Measurements from ENCODE around the gene REX1BD.

REX1BD gene

GRCh38 chr19:18603255-18603957 is 14.8 kb downstream of the REX1BD start:
- no peak for DNase-seq (ENCODE audit: low read depth)

GRCh38 chr19:18603958-18604819 is 15.6 kb downstream of the REX1BD start:
- no peak for DNase-seq (ENCODE audit: low read depth)

- DNase-seq (ENCODE audit: low read depth): no peak
Observed at GRCh38 chr19:18604820-18605159, 16.2 kb downstream of the REX1BD start.

DNA sequence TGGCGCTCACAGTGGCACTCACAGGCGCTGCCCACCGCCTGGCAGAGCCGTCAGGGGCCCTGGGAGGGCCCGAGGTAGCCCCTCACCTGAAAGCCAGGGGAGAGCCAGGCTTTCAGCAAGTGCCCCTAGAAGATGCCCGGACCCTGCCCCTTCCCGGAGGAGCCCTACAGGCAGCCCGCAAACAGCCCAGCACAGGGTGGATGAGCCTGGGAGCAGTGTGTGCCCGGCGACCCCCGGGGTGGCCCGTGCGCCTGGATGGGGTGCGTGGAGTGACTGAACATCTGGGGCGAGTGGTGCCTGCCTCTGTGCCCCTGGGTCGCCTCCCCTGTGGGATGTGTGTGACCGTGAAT is 16.6 kb downstream of the REX1BD start:
- no peak for DNase-seq (ENCODE audit: low read depth)

DNA sequence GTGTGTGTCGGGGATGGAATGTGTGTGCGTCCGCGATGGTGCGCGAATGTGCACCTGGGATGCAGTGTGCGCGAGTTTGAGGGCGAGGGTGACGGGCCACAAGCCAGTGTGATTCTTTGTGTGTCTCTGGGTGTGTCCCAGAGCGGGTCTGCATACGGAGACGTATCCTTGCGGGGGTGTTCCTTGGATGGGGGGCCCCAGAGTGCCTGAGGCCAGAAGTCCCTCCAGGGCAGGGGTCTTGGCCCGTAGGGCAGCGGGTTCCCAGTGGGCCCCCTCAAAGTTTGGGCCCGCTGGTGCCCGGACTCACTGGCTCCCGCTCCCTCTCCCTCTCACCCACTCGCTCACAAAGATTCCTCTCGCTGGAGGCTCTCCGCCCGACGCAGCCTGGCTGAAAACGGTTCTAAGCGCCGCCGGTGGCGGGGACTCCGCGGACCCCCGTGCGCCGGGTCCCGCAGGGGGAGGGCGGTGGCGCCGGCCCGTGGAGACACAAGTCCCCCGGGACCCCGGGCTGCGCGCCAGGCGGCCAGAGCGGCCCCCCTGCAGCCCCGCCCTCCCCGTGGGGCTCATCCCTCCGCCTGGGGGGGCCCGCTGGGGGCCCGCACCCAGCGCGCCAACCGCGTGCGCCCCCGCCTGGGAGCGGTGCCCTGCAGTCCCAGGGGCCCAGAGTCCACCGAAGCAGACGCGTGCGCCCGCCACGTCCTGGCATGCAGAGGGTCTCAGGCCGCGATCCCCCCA is 17.1 kb downstream of the REX1BD start:
- DNase-seq (ENCODE audit: low read depth): no peak

DNA sequence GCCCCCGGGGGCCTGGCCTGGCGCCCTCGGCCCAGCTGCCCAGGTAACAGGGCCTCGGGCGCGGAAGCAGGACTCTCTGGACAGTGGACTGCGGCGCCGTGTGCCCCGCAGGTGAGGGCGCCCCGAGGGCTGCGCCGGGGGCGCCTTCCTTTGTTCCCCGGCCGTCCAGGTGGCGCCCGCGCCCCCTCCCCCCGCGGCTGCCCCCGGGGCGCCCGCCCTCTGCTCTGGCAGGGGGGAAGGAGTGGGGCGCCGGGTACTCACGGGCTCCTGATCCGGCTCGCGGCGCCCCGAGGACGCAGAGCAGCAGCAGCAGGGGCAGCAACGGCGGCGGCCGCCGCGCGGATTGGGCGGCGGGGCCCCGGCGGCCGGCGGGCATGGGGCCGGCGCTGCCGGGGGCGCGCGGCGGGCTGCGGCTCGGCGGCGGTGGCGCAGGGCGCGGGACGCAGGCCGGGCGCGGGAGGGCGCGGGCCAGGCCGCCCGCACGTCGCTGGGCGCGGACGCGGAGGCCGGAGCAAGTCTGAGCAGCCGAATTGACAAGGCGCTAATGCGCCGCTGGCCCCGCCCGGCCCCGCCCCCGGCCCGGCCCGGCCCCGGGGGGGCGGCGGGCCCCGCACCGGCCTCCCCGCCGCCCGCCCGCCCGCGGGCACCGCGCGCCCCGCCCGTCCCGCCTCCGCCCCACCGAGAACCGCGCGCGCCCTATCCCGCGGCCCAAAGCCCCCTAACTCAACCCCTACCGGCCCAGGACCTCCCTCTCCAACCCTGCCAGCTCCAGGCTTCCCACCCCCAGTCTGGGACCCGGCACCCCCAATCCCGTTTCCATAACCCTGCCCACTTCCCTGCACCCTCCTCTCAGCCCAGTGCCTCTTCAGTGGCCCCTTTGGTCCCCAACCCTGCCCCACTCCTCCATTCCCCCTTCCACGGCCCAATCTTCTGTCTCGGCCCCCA is 18.0 kb downstream of the REX1BD start, which contains the start of gene CRLF1:
Gene CRLF1 (minus strand): TSS at position 519 of the 945 bp plus-strand sequence. CDS start 143 bp downstream, at position 376.
- no peak for DNase-seq (ENCODE audit: low read depth)

- no peak for DNase-seq (ENCODE audit: low read depth)
Observed at GRCh38 chr19:18607226-18608101, 18.9 kb downstream of the REX1BD start.

- no peak for DNase-seq (ENCODE audit: low read depth)
Observed at GRCh38 chr19:18608102-18608804, 19.7 kb downstream of the REX1BD start.

GRCh38 chr19:18608805-18609716 is 20.5 kb downstream of the REX1BD start:
- no peak for DNase-seq (ENCODE audit: low read depth)

GRCh38 chr19:18609717-18610051 is 21.1 kb downstream of the REX1BD start:
- DNase-seq (ENCODE audit: low read depth): no peak

DNA sequence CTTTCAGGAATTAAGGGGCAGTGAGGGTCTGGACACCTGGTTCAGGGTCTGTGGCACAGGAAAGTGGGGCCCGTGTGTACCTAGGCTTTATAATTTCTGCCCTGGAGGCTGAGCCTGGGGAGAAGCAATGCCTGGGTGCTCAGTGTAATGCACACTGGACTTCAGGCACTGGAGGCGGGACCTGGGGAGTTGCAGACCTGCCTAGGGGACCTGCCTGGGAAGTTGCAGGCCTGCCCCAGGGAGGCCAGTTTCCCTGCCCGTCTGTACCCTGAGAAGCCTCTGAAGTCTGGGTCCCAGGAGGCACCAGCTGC is 21.6 kb downstream of the REX1BD start:
- DNase-seq (ENCODE audit: low read depth): no peak

GRCh38 chr19:18610556-18611326 is 22.1 kb downstream of the REX1BD start:
- DNase-seq (ENCODE audit: low read depth): no peak

- DNase-seq (ENCODE audit: low read depth): no peak
Observed at GRCh38 chr19:18611327-18612050, 22.9 kb downstream of the REX1BD start.

DNA sequence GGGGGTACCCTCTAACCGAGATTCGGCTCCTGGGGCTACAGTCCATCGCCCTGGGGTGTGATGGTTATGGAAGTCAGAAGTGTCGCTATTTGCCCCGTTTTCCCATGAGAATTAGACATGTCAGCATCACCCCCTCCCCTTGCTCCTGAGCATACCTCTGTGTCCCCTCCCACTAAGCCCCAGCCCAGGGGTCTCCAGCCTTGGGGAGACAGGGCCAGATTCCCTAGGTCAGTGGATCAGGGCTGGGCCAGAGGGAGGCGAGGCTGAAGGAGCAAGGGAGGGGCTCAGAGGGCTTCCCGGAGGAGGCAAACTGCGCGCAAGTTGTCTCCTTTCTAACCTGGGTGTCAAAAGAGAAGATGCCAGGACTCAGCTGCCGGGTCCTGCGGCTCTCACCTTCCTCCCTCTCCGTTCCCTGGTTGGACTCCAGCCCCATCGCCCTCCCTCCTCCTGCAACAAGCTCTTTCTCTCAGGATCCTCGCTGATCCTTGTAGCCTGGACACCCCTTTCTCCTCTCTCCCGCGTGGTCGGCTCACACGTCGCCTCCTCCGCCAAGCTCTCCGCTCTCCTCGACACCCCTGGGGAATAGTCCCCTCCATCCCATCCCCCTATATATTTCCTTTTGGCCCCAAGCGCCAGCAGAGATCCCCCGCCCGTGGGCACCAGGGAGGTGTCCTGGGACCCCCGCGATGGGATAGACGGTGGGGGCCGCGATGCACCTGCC is 23.6 kb downstream of the REX1BD start:
- no peak for DNase-seq (ENCODE audit: low read depth)

GRCh38 chr19:18612772-18613588 is 24.4 kb downstream of the REX1BD start, which contains the start of gene TMEM59L:
TSS of gene TMEM59L (plus strand) at chr19:18612870. CDS start at chr19:18612959, 89 bp downstream.
- no peak for DNase-seq (ENCODE audit: low read depth)

DNA sequence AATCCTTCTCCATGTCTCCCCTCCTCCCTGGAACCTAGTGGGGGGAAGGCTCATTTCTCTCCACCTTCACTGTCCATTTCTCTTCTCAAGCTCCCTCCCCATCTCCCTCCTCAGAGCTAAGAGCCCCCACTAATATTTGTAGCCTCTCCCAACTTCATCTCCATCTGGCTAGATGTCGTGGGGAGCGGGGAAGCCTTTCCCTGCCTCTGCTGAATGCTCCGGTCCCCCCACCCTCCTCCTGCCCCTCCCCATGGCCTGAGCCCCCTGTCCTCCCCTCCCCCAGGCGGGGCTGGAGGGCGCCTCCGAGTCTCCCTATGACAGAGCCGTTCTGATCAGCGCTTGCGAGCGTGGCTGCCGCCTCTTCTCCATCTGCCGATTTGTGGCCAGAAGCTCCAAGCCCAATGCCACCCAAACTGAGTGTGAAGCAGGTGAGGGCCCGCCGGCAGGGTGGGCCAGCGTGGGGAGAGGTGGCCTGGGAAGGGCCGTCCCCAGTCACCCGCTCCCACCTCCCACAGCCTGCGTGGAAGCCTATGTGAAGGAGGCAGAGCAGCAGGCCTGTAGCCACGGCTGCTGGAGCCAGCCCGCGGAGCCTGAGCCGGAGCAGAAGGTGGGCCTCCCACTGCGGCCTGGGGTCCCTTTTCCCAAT is 25.1 kb downstream of the REX1BD start:
- no peak for DNase-seq (ENCODE audit: low read depth)

Measured in fibroblast of the conjunctiva (primary cell).